ENCODE results near the gene CPXM1. TPM values are rescaled to one million over a fixed set of nuclear protein-coding genes. Genes with fewer than 3 reads are reported as not detected.
A peak's percentile ranks its signal among the peaks of the same experiment; 100 is the strongest.

CPXM1 gene
- total RNA-seq, 1 donor from 2014 or later, result 19.4 TPM

GRCh38 chr20:2768632-2769015, 31.8 kb downstream of the CPXM1 start:
- DNase-seq (ENCODE audit: extremely low spot score in 2 of 2), result no peak
- TF ChIP-seq POLR2AphosphoS5 (IDR thresholded peaks at IDR 0.05; ENCODE audit: insufficient read depth in 1 of 2, low read depth in 1 of 2) (no peak), CTCF (IDR thresholded peaks at IDR 0.05) (no peak), POLR2A (IDR thresholded peaks at IDR 0.05) (no peak)
- Histone ChIP-seq H3K4me1 (peaks cover 15% of the 10 kb centered on the region), H3K4me3 (no peak overlapping the region), H3K27me3 (no peaks in the 10 kb centered on the region), H3K9me3 (no peaks in the 10 kb centered on the region), H3K36me3 (no peaks in the 10 kb centered on the region), H3K27ac (no peak overlapping the region)
- intact Hi-C loops (cut with DNase I), result no loop called here

GRCh38 chr20:2767768-2768631, 32.4 kb downstream of the CPXM1 start:
- Histone ChIP-seq H3K27ac (no peak overlapping the region), H3K4me1 (peaks cover 15% of the 10 kb centered on the region), H3K9me3 (no peaks in the 10 kb centered on the region), H3K4me3 (no peak overlapping the region), H3K27me3 (no peaks in the 10 kb centered on the region), H3K36me3 (no peaks in the 10 kb centered on the region)
- TF ChIP-seq POLR2AphosphoS5 (IDR thresholded peaks at IDR 0.05; ENCODE audit: insufficient read depth in 1 of 2, low read depth in 1 of 2), result peak in 1 of 2 donors; percentile 20
- TF ChIP-seq CTCF (IDR thresholded peaks at IDR 0.05), result no peak
- no peak for TF ChIP-seq POLR2A (IDR thresholded peaks at IDR 0.05)
- intact Hi-C loops (cut with DNase I), result no loop called here
- no peak for DNase-seq (ENCODE audit: extremely low spot score in 2 of 2)

GRCh38 chr20:2763186-2763585, 37.2 kb downstream of the CPXM1 start:
- Histone ChIP-seq H3K27me3 (no peaks in the 10 kb centered on the region), H3K36me3 (no peaks in the 10 kb centered on the region), H3K9me3 (no peaks in the 10 kb centered on the region), H3K4me3 (no peak overlapping the region), H3K4me1 (peaks cover 12% of the 10 kb centered on the region), H3K27ac (no peak overlapping the region)
- intact Hi-C loops (cut with DNase I), result no loop called here
- TF ChIP-seq POLR2AphosphoS5 (IDR thresholded peaks at IDR 0.05; ENCODE audit: insufficient read depth in 1 of 2, low read depth in 1 of 2), result no peak
- TF ChIP-seq CTCF (IDR thresholded peaks at IDR 0.05), result no peak
- no peak for TF ChIP-seq POLR2A (IDR thresholded peaks at IDR 0.05)
- no peak for DNase-seq (ENCODE audit: extremely low spot score in 2 of 2)

- intact Hi-C loops (cut with DNase I), result no loop called here
These were observed 37.8 kb downstream of the CPXM1 start for GRCh38 chr20:2762578-2763131.

More at GRCh38 chr20:2762578-2763131, 37.8 kb downstream of the CPXM1 start:
- no peak overlapping the region for H3K4me3 ChIP-seq
- H3K27ac ChIP-seq, result no peak overlapping the region
- no peaks in the 10 kb centered on the region for H3K27me3 ChIP-seq
- no peaks in the 10 kb centered on the region for H3K9me3 ChIP-seq
- no peaks in the 10 kb centered on the region for H3K36me3 ChIP-seq
- peak; percentile 40 to 64 for DNase-seq (ENCODE audit: extremely low spot score in 2 of 2)
- TF ChIP-seq POLR2A (IDR thresholded peaks at IDR 0.05), result no peak
- no peak for TF ChIP-seq POLR2AphosphoS5 (IDR thresholded peaks at IDR 0.05; ENCODE audit: insufficient read depth in 1 of 2, low read depth in 1 of 2)
- no peak for TF ChIP-seq CTCF (IDR thresholded peaks at IDR 0.05)
- peaks cover 7% of the 10 kb centered on the region for H3K4me1 ChIP-seq

Data from vagina (tissue), 2 donors.